RPMI8226 (cell line): ENCODE results near the gene TBX5.

Source experiments
- DNase-seq: peaks from one replicate; pipeline ENCODE4 v3.0.0-alpha.2; 2015

The TBX5 gene

GRCh38 chr12:114425031-114425626 lies 19.2 kb upstream of the TBX5 start:
- DNase-seq = no peak

- DNase-seq = no peak
Measured at GRCh38 chr12:114420944-114421335, 15.0 kb upstream of the TBX5 start.

- no peak for DNase-seq
Measured at GRCh38 chr12:114420182-114420943, 14.4 kb upstream of the TBX5 start.

- DNase-seq = no peak
Measured at GRCh38 chr12:114416028-114416427, 10.1 kb upstream of the TBX5 start.

- DNase-seq = no peak
Measured at GRCh38 chr12:114415525-114415868, 9.6 kb upstream of the TBX5 start.

GRCh38 chr12:114414866-114415524 lies 9.1 kb upstream of the TBX5 start:
- DNase-seq = no peak

GRCh38 chr12:114414031-114414865 lies 8.3 kb upstream of the TBX5 start:
- DNase-seq = no peak

- no peak for DNase-seq
Measured at GRCh38 chr12:114412825-114413749, 7.1 kb upstream of the TBX5 start.

- no peak for DNase-seq
Measured at GRCh38 chr12:114412307-114412706, 6.4 kb upstream of the TBX5 start.

GRCh38 chr12:114411071-114411837 lies 5.3 kb upstream of the TBX5 start:
- DNase-seq = no peak

GRCh38 chr12:114409852-114410600 lies 4.1 kb upstream of the TBX5 start:
- DNase-seq = no peak

GRCh38 chr12:114408886-114409851 lies 3.2 kb upstream of the TBX5 start:
- no peak for DNase-seq

- no peak for DNase-seq
Measured at GRCh38 chr12:114408471-114408885, 2.5 kb upstream of the TBX5 start.

GRCh38 chr12:114407842-114408411 lies 2.0 kb upstream of the TBX5 start:
- no peak for DNase-seq

GRCh38 chr12:114406984-114407841 lies 1.3 kb upstream of the TBX5 start:
- no peak for DNase-seq

GRCh38 chr12:114406316-114406983 lies 506 bp upstream of the TBX5 start:
- no peak for DNase-seq

- DNase-seq = no peak
Measured at GRCh38 chr12:114404926-114405518, 922 bp downstream of the TBX5 start.
